GM12878 (cell line): ENCODE data around the gene FNDC3B. TPM values are rescaled to one million over a fixed set of nuclear protein-coding genes. Genes with fewer than 3 reads are reported as not detected.

Experiments
- ATAC-seq: fragments of 200-7000 bp; cut with Tn5 transposase; 3 replicates; pipeline ENCODE4 v1.9.1; 2020; ENCODE audit warnings: mild to moderate bottlenecking, moderate library complexity
- BruUV-seq: library from RNA; stranded (reverse); fragments of 400-500 nt; replicated peaks from 2 replicates; lab custom pipeline; 2021; lab: Mats Ljungman, UMichigan
- CTCF ChIA-PET: fragments of 300-600 bp; sonication (Branson Sonifier 250); formaldehyde crosslinking; extraction: SDS; loops from one replicate; lab custom pipeline; 2021; ENCODE audit warnings: inconsistent platforms; lab: Yijun Ruan, JAX
- POLR2A ChIA-PET: fragments of 350-600 bp; formaldehyde crosslinking; extraction: SDS; loops from one replicate; lab custom pipeline; 2021; ENCODE audit warnings: inconsistent platforms; lab: Charles Lee
- RAD21 ChIA-PET: fragments of 300-600 bp; sonication (Branson Sonifier 250); formaldehyde crosslinking; loops from one replicate; lab custom pipeline; 2023; ENCODE audit warnings: antibody characterized with exemption; ENCODE audit not compliant: unreplicated experiment; lab: Charles Lee
- SMC1A ChIA-PET: fragments of 300-600 bp; sonication (Branson Sonifier 250); formaldehyde crosslinking; loops from one replicate; lab custom pipeline; 2023; ENCODE audit not compliant: unreplicated experiment, uncharacterized antibody; lab: Charles Lee
- DNase-seq: peaks from one replicate; pipeline ENCODE4 v3.0.0-alpha.2; 2011; ENCODE audit warnings: low read depth, low spot score
- FAIRE-seq: peaks from 3 replicates; lab custom pipeline; 2011; peaks lifted over from hg19 to GRCh38; lab: Jason Lieb, UNC
- H2AFZ ChIP-seq: 2 replicates; pipeline ENCODE4 v1.6.0; 2011; ENCODE audit warnings: low read depth, low read length, control low read depth; ENCODE audit not compliant: control insufficient read depth
- H3K27ac ChIP-seq: 2 replicates; pipeline ENCODE4 v1.5.1; 2011; ENCODE audit warnings: control low read depth; ENCODE audit not compliant: control insufficient read depth, insufficient read depth
- H3K27me3 ChIP-seq, 2 experiments: replicated peaks in 1 of 2; 2 replicates each; pipeline versions ENCODE4 v1.6.0 to v1.6.1; 2011; ENCODE audit warnings: low read length in 1 of 2; ENCODE audit not compliant: control insufficient read depth in 2 of 2, insufficient read depth in 2 of 2
- H3K36me3 ChIP-seq, 2 experiments: 2 replicates each; pipeline ENCODE4 v1.5.1; 2011; ENCODE audit warnings: low read length in 1 of 2; ENCODE audit not compliant: control insufficient read depth in 2 of 2, insufficient read depth in 2 of 2
- H3K4me1 ChIP-seq: 2 replicates; pipeline ENCODE4 v1.6.1; 2011; ENCODE audit warnings: mild to moderate bottlenecking, low read length, moderate library complexity, mixed read lengths; ENCODE audit not compliant: control insufficient read depth, insufficient read depth
- H3K4me2 ChIP-seq: 2 replicates; pipeline ENCODE4 v1.6.0; 2011; ENCODE audit warnings: control low read depth; ENCODE audit not compliant: control insufficient read depth, insufficient read depth
- H3K4me3 ChIP-seq: fragments of 200-600 bp; sonication (generic); 2 replicates; pipeline ENCODE4 v1.5.1; 2016
- H3K79me2 ChIP-seq: 2 replicates; pipeline ENCODE4 v1.6.0; 2011; ENCODE audit warnings: low read length; ENCODE audit not compliant: control insufficient read depth, insufficient read depth
- H3K9ac ChIP-seq: 2 replicates; pipeline ENCODE4 v1.8.0; 2011; ENCODE audit warnings: low read length, control low read depth, mixed read lengths; ENCODE audit not compliant: control insufficient read depth, insufficient read depth
- H3K9me3 ChIP-seq: replicated peaks from 3 replicates; pipeline ENCODE4 v1.5.1; 2011; ENCODE audit warnings: mild to moderate bottlenecking, low read length; ENCODE audit not compliant: control insufficient read depth, insufficient read depth
- H4K20me1 ChIP-seq: 2 replicates; pipeline ENCODE4 v1.6.0; 2011; ENCODE audit not compliant: control insufficient read depth, insufficient read depth
- CEBPB ChIP-seq, 2 experiments: fragments of 150-350 bp in 1 of 2; IDR thresholded peaks; 2 replicates each; pipeline ENCODE4 v1.6.1; 2012 to 2014; ENCODE audit warnings: low read depth in 2 of 2, low read length in 2 of 2, borderline replicate concordance in 1 of 2, inconsistent platforms in 1 of 2
- CTCF ChIP-seq, 3 experiments: IDR thresholded peaks in 2 of 3; conservative IDR thresholded peaks in 1 of 3; 2 replicates each; pipeline ENCODE4 v1.5.1; 2011; ENCODE audit warnings: low read depth in 3 of 3, low read length in 3 of 3, mild to moderate bottlenecking in 3 of 3, control low read depth in 2 of 3, moderate library complexity in 2 of 3, inconsistent platforms in 1 of 3, mixed read lengths in 1 of 3; ENCODE audit not compliant: control insufficient read depth in 2 of 3, insufficient read depth in 1 of 3; ENCODE audit errors: extremely low read depth in 1 of 3
- HCFC1 ChIP-seq: fragments of 150-350 bp; IDR thresholded peaks from 2 replicates; pipeline ENCODE4 v1.6.1; 2014; ENCODE audit warnings: low read length
- HDGF ChIP-seq: fragments of 450-650 bp; IDR thresholded peaks from 2 replicates; pipeline ENCODE4 v1.6.1; 2016; ENCODE audit warnings: antibody characterized with exemption
- MXI1 ChIP-seq: fragments of 150-350 bp; IDR thresholded peaks from 2 replicates; pipeline ENCODE4 v1.6.1; 2011; ENCODE audit warnings: low read depth, mild to moderate bottlenecking, inconsistent platforms, low read length, improper control_type of control experiment
- PML ChIP-seq: IDR thresholded peaks from 2 replicates; pipeline ENCODE4 v1.6.1; 2012; ENCODE audit warnings: low read length, inconsistent platforms
- SUZ12 ChIP-seq: fragments of 200-600 bp; sonication (generic); IDR thresholded peaks from one replicate; pipeline ENCODE4 v1.6.1; 2018; ENCODE audit warnings: antibody characterized with exemption, mild to moderate bottlenecking; ENCODE audit not compliant: unreplicated experiment
- ZNF207 ChIP-seq: fragments of 450-650 bp; IDR thresholded peaks from 2 replicates; pipeline ENCODE4 v1.6.1; 2014; ENCODE audit warnings: antibody characterized with exemption, mild to moderate bottlenecking, borderline replicate concordance
- ZNF217 ChIP-seq: fragments of 450-650 bp; IDR thresholded peaks from 2 replicates; pipeline ENCODE4 v1.6.1; 2017; ENCODE audit warnings: antibody characterized with exemption, mild to moderate bottlenecking
- ZNF592 ChIP-seq: fragments of 450-650 bp; IDR thresholded peaks from 2 replicates; pipeline ENCODE4 v1.6.1; 2017; ENCODE audit warnings: mild to moderate bottlenecking, moderate library complexity
- WGBS: methylation state at CpG from one replicate; pipeline ENCODE4 v1.1.6; 2016; ENCODE audit warnings: low lambda C conversion rate; ENCODE audit not compliant: insufficient replicate concordance, insufficient coverage; ENCODE audit errors: missing lambda C conversion rate; 5-methylcytosine and 5-hydroxymethylcytosine counted together
- in situ Hi-C: fragments of 300-500 bp; cut with MboI; formaldehyde crosslinking; loops from 9 replicates; pipeline ENCODE4 v1.14.3; 2018; ENCODE audit warnings: mixed read lengths
- intact Hi-C: fragments of 100-400 bp; cut with micrococcal nuclease; formaldehyde crosslinking; loops from one replicate; pipeline ENCODE4 v1.14.2; 2022; ENCODE audit not compliant: unreplicated experiment
- polyA plus RNA-seq, 11 experiments: library from polyadenylated mRNA; depleted of rRNA in 4 of 11; unstranded in 6 of 11; stranded (reverse) in 5 of 11; fragments of >200 nt; fragmentation: Nextera tagmentation in 4 of 11; fragmentation: Illumina TruSeq in 1 of 11; extraction: Ambion mirVana in 4 of 11; extraction: Trizol in 1 of 11; gene quantifications; 1 replicate in 1 of 11; 2 replicates in 10 of 11; pipeline versions ENCODE4 v1.2.1 to v1.2.3, GENCODE V29; 2011 to 2016; ENCODE audit warnings: inconsistent platforms in 2 of 11, missing spikeins in 2 of 11, low read depth in 1 of 11
- total RNA-seq, 4 experiments: library from RNA; depleted of rRNA in 3 of 4; stranded (reverse); fragments of >200 nt in 3 of 4; fragmentation: Illumina TruSeq in 1 of 4; extraction: Trizol in 1 of 4; gene quantifications; 2 replicates each; pipeline versions ENCODE4 v1.2.1 to v1.2.3, GENCODE V29; 2013 to 2021
- TF ChIP-seq, protein P1 (sequence below): fragments of 450-650 bp; IDR thresholded peaks from 2 replicates; pipeline ENCODE4 v1.6.1; 2014; ENCODE audit warnings: mild to moderate bottlenecking
- TF ChIP-seq, protein P2 (sequence below): fragments of 450-650 bp; formaldehyde crosslinking; IDR thresholded peaks from 2 replicates; pipeline ENCODE4 v1.4.0; 2022; ENCODE audit warnings: mild to moderate bottlenecking, moderate library complexity

The FNDC3B gene
- total and polyA plus RNA-seq, 10 of the 15 experiments (the other 5 are each of a cell fraction or from before 2014, with no cell fraction given): 7.9 to 35.0 (median 18.5) TPM

DNA sequence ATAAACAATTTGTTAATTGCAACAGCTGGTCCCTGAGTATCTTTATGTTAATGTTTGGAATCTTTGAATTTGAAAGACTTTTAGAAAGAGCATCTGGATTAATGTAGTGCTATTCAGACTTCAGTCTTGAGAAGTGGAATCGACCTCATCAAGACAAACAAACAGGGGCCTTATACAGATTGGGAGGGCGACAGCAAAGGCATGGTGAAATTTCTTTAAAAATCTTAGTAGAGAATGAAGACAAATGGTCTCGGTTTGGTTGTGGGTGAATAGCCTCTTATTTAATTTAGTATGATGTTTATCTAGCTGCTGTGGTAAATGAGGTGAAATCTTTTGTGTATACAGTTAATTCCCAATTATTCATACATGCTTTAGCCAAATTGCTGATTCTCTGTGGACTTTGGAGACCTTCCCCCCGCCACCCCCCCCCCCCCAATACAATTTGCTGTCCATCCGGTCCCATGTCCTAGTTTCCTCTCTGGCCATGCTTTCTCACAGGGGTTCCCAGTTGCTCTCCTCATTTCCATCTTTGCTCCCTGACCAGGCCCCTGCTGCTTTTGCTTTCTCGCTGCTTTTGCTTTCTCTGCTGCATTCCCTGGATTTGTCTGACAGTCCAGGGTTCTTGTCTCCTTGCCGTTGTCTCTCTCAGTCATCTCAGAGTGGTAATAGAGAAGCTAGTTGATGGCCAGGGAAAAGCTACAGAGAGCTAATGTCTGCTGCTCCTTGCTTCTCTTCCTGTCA, 135.3 kb downstream of the FNDC3B start:
- H2AFZ ChIP-seq: no peak overlapping the region
- H3K79me2 ChIP-seq: peaks cover 31% of the 10 kb centered on the region
- H3K9ac ChIP-seq: no peak overlapping the region
- no peak overlapping the region for H3K4me2 ChIP-seq
- H4K20me1 ChIP-seq: no peaks in the 10 kb centered on the region
- CTCF ChIA-PET: interaction anchor here (1.0 kb wide), 1 partner anchor 140 kb away, joined by 3 read pairs; no protein-coding TSS in a partner anchor
- no peak for FAIRE-seq
- peaks cover 34% of the 10 kb centered on the region for H3K4me1 ChIP-seq
- H3K27me3 ChIP-seq: no peaks in the 10 kb centered on the region
- H3K27ac ChIP-seq: no peak overlapping the region
- intact Hi-C loops (no loop called here), in situ Hi-C loops (no loop called here)
- SMC1A ChIA-PET: interaction anchor here (1.2 to 23.2 kb wide), 4 partner anchors 8 to 68 kb away, joined by 3 to 441 read pairs (median 7); no protein-coding TSS in a partner anchor
- DNase-seq: no peak
- POLR2A ChIA-PET: interaction anchor here (0.6 to 1.7 kb wide), 5 partner anchors 11 to 366 kb away, joined by 3 to 5 read pairs (median 3); no protein-coding TSS in a partner anchor
- H3K36me3 ChIP-seq: peaks cover 1 to 19% of the 10 kb centered on the region in 2 experiments; a peak in 3 of 4 replicates
- H3K4me3 ChIP-seq: no peak overlapping the region
- RAD21 ChIA-PET: no interaction called here
- no TSS peak for BruUV-seq
- no peak for ATAC-seq
- H3K9me3 ChIP-seq: peaks cover 2% of the 10 kb centered on the region; the same call in 2 of the 3 replicates
- 90% methylated on average over 7 of the region's 7 CpGs for WGBS
- no peak for TF ChIP-seq HDGF
- no peak for TF ChIP-seq HCFC1
- no peak for TF ChIP-seq ZNF207
- TF ChIP-seq ZNF217: no peak
- no peak for TF ChIP-seq MXI1
- TF ChIP-seq CEBPB (IDR thresholded peaks at IDR 0.05; ENCODE audit: borderline replicate concordance in 1 of 2, low read depth in 2 of 2, low read length in 2 of 2): no peak
- no peak for TF ChIP-seq SUZ12
- TF ChIP-seq, protein P1, sequence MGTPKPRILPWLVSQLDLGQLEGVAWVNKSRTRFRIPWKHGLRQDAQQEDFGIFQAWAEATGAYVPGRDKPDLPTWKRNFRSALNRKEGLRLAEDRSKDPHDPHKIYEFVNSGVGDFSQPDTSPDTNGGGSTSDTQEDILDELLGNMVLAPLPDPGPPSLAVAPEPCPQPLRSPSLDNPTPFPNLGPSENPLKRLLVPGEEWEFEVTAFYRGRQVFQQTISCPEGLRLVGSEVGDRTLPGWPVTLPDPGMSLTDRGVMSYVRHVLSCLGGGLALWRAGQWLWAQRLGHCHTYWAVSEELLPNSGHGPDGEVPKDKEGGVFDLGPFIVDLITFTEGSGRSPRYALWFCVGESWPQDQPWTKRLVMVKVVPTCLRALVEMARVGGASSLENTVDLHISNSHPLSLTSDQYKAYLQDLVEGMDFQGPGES: no peak
- TF ChIP-seq CTCF (IDR thresholded peaks at IDR 0.05 in 2 of 3, conservative IDR thresholded peaks at IDR 0.05 in 1 of 3; ENCODE audit: control insufficient read depth in 2 of 3, extremely low read depth in 1 of 3, insufficient read depth in 1 of 3, low read depth in 3 of 3, low read length in 3 of 3): no peak
- no peak for TF ChIP-seq PML
- TF ChIP-seq, protein P2, sequence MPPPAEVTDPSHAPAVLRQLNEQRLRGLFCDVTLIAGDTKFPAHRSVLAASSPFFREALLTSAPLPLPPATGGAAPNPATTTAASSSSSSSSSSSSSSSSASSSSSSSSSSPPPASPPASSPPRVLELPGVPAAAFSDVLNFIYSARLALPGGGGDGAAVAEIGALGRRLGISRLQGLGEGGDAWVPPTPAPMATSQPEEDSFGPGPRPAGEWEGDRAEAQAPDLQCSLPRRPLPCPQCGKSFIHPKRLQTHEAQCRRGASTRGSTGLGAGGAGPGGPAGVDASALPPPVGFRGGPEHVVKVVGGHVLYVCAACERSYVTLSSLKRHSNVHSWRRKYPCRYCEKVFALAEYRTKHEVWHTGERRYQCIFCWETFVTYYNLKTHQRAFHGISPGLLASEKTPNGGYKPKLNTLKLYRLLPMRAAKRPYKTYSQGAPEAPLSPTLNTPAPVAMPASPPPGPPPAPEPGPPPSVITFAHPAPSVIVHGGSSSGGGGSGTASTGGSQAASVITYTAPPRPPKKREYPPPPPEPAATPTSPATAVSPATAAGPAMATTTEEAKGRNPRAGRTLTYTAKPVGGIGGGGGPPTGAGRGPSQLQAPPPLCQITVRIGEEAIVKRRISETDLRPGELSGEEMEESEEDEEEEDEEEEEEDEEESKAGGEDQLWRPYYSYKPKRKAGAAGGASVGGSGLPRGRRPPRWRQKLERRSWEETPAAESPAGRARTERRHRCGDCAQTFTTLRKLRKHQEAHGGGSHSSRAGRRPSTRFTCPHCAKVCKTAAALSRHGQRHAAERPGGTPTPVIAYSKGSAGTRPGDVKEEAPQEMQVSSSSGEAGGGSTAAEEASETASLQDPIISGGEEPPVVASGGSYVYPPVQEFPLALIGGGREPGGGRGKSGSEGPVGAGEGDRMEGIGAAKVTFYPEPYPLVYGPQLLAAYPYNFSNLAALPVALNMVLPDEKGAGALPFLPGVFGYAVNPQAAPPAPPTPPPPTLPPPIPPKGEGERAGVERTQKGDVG (CRISPR knock-in tag): no peak
- no peak for TF ChIP-seq ZNF592
